Measurements from ENCODE around the gene OR8G1.
"Not testable (repeated sequence)": the region's sequence is repeated elsewhere in the genome, so short reads cannot be mapped to it uniquely, and the experiment has no call there.

The OR8G1 gene

GRCh38 chr11:124209824-124210357 lies 31.0 kb upstream of the OR8G1 start:
- no peaks in the 10 kb centered on the region for H3K9me3 ChIP-seq (ENCODE audit: severe bottlenecking)
- no peak for DNase-seq
- H3K4me3 ChIP-seq (ENCODE audit: low read depth, low read length): no peak overlapping the region
- no peaks in the 10 kb centered on the region for H3K36me3 ChIP-seq
- TF ChIP-seq CTCF (IDR thresholded peaks at IDR 0.05; ENCODE audit: low read depth, low read length): no peak
- H3K27ac ChIP-seq: no peak overlapping the region
- H3K27me3 ChIP-seq (ENCODE audit: insufficient read depth, low read depth, severe bottlenecking): no peaks in the 10 kb centered on the region

- TF ChIP-seq CTCF (IDR thresholded peaks at IDR 0.05; ENCODE audit: low read depth, low read length): no peak
- Histone ChIP-seq H3K9me3 (ENCODE audit: severe bottlenecking) (no peaks in the 10 kb centered on the region), H3K4me3 (ENCODE audit: low read depth, low read length) (no peak overlapping the region), H3K27ac (no peak overlapping the region), H3K36me3 (no peaks in the 10 kb centered on the region), H3K27me3 (ENCODE audit: insufficient read depth, low read depth, severe bottlenecking) (no peaks in the 10 kb centered on the region)
- no peak for DNase-seq
Observed at GRCh38 chr11:124210421-124210820, 30.5 kb upstream of the OR8G1 start.

GRCh38 chr11:124211321-124211720 lies 29.6 kb upstream of the OR8G1 start:
- Histone ChIP-seq H3K9me3 (ENCODE audit: severe bottlenecking) (no peaks in the 10 kb centered on the region), H3K27me3 (ENCODE audit: insufficient read depth, low read depth, severe bottlenecking) (no peaks in the 10 kb centered on the region), H3K36me3 (no peaks in the 10 kb centered on the region), H3K27ac (no peak overlapping the region), H3K4me3 (ENCODE audit: low read depth, low read length) (no peak overlapping the region)
- TF ChIP-seq CTCF (IDR thresholded peaks at IDR 0.05; ENCODE audit: low read depth, low read length): no peak
- no peak for DNase-seq

- no peak for TF ChIP-seq CTCF (IDR thresholded peaks at IDR 0.05; ENCODE audit: low read depth, low read length)
- Histone ChIP-seq H3K9me3 (ENCODE audit: severe bottlenecking) (no peaks in the 10 kb centered on the region), H3K27ac (no peak overlapping the region), H3K4me3 (ENCODE audit: low read depth, low read length) (no peak overlapping the region), H3K36me3 (no peaks in the 10 kb centered on the region), H3K27me3 (ENCODE audit: insufficient read depth, low read depth, severe bottlenecking) (no peaks in the 10 kb centered on the region)
- no peak for DNase-seq
Observed at GRCh38 chr11:124214027-124214426, 26.9 kb upstream of the OR8G1 start.

GRCh38 chr11:124219126-124219525 lies 21.8 kb upstream of the OR8G1 start:
- no peak overlapping the region for H3K4me3 ChIP-seq (ENCODE audit: low read depth, low read length)
- H3K27ac ChIP-seq: no peak overlapping the region
- H3K27me3 ChIP-seq (ENCODE audit: insufficient read depth, low read depth, severe bottlenecking): no peaks in the 10 kb centered on the region
- no peak for TF ChIP-seq CTCF (IDR thresholded peaks at IDR 0.05; ENCODE audit: low read depth, low read length)
- no peak for DNase-seq
- no peaks in the 10 kb centered on the region for H3K9me3 ChIP-seq (ENCODE audit: severe bottlenecking)
- H3K36me3 ChIP-seq: no peaks in the 10 kb centered on the region

GRCh38 chr11:124222407-124222806 lies 18.5 kb upstream of the OR8G1 start:
- Histone ChIP-seq H3K27me3 (ENCODE audit: insufficient read depth, low read depth, severe bottlenecking) (no peaks in the 10 kb centered on the region), H3K27ac (no peak overlapping the region), H3K9me3 (ENCODE audit: severe bottlenecking) (no peaks in the 10 kb centered on the region), H3K4me3 (ENCODE audit: low read depth, low read length) (no peak overlapping the region), H3K36me3 (no peaks in the 10 kb centered on the region)
- DNase-seq: no peak
- no peak for TF ChIP-seq CTCF (IDR thresholded peaks at IDR 0.05; ENCODE audit: low read depth, low read length)

- not testable (repeated sequence) for H3K36me3 ChIP-seq; H3K9me3 ChIP-seq (ENCODE audit: severe bottlenecking); H3K27me3 ChIP-seq (ENCODE audit: insufficient read depth, low read depth, severe bottlenecking); H3K4me3 ChIP-seq (ENCODE audit: low read depth, low read length); DNase-seq; H3K27ac ChIP-seq
Observed at GRCh38 chr11:124224618-124225423, 16.1 kb upstream of the OR8G1 start.
